K562 (cell line): ENCODE data around the gene ZBTB33. TPM values are rescaled to one million over a fixed set of nuclear protein-coding genes. Genes with fewer than 3 reads are reported as not detected.
A peak's percentile ranks its signal among the peaks of the same experiment; 100 is the strongest.

Experiments
- C11orf30 ChIP-seq: fragments of 450-650 bp; IDR thresholded peaks from 2 replicates; pipeline ENCODE4 v1.6.1; 2016; ENCODE audit warnings: low read depth, mild to moderate bottlenecking
- CBX5 ChIP-seq: IDR thresholded peaks from 2 replicates; pipeline ENCODE4 v1.6.1; 2014; ENCODE audit warnings: low read depth, borderline replicate concordance
- HCFC1 ChIP-seq: IDR thresholded peaks from 2 replicates; pipeline ENCODE4 v1.6.1; 2012; ENCODE audit warnings: low read depth, low read length, improper control_type of control experiment
- JUN ChIP-seq, 2 experiments: sonication (generic) in 1 of 2; formaldehyde crosslinking in 1 of 2; IDR thresholded peaks; 2 replicates each; pipeline versions ENCODE4 v1.6.1 to v1.8.0; 2012 to 2022; ENCODE audit warnings: borderline replicate concordance in 2 of 2, mild to moderate bottlenecking in 2 of 2, improper control_type of control experiment in 1 of 2, low read depth in 1 of 2, low read length in 1 of 2, missing genetic modification reagents in 1 of 2
- MAFG ChIP-seq: fragments of 450-650 bp; conservative IDR thresholded peaks from 2 replicates; pipeline ENCODE4 v1.6.1; 2016; ENCODE audit warnings: missing genetic modification characterization, missing compliant biosample characterization
- MYC ChIP-seq, 2 experiments: fragments of 250-450 bp in 1 of 2; sonication (Bioruptor Pico) in 1 of 2; IDR thresholded peaks; 2 replicates each; pipeline versions ENCODE4 v1.5.1 to v1.6.1; 2012 to 2021; ENCODE audit warnings: low read depth in 2 of 2, borderline replicate concordance in 1 of 2, improper control_type of control experiment in 1 of 2, low read length in 1 of 2, mild to moderate bottlenecking in 1 of 2, moderate library complexity in 1 of 2
- NBN ChIP-seq: fragments of 450-650 bp; IDR thresholded peaks from 2 replicates; pipeline ENCODE4 v1.6.1; 2016; ENCODE audit warnings: low read depth, mild to moderate bottlenecking
- NR2C1 ChIP-seq, 2 experiments: fragments of 450-650 bp; IDR thresholded peaks; 2 replicates each; pipeline ENCODE4 v1.6.1; 2017; ENCODE audit warnings: mild to moderate bottlenecking in 2 of 2, antibody characterized with exemption in 1 of 2, inconsistent platforms in 1 of 2, missing compliant biosample characterization in 1 of 2, missing genetic modification characterization in 1 of 2
- PHTF2 ChIP-seq: fragments of 250-450 bp; sonication (Bioruptor Pico); IDR thresholded peaks from 2 replicates; pipeline ENCODE4 v1.5.0; 2021; ENCODE audit warnings: mild to moderate bottlenecking
- SMAD4 ChIP-seq: fragments of 250-450 bp; sonication (Bioruptor Pico); conservative IDR thresholded peaks from 2 replicates; pipeline ENCODE4 v1.8.0; 2021; ENCODE audit warnings: inconsistent platforms, mild to moderate bottlenecking, moderate library complexity
- SNIP1 ChIP-seq: fragments of 450-650 bp; IDR thresholded peaks from 2 replicates; pipeline ENCODE4 v1.7.1; 2017; ENCODE audit warnings: low read depth, mild to moderate bottlenecking
- ZFX ChIP-seq: sonication (generic); formaldehyde crosslinking; IDR thresholded peaks from 2 replicates; pipeline ENCODE4 v1.8.0; 2022; ENCODE audit warnings: mild to moderate bottlenecking, missing genetic modification reagents, moderate library complexity
- ZNF121 ChIP-seq: sonication (generic); formaldehyde crosslinking; conservative IDR thresholded peaks from 2 replicates; pipeline ENCODE4 v1.8.0; 2022; ENCODE audit warnings: missing genetic modification reagents
- ZNF766 ChIP-seq: fragments of 200-800 bp; sonication (Bioruptor generic); conservative IDR thresholded peaks from 2 replicates; pipeline ENCODE4 v1.6.1; 2016; ENCODE audit warnings: missing genetic modification characterization, missing compliant biosample characterization
- polyA plus RNA-seq, 8 experiments: library from polyadenylated mRNA; depleted of rRNA in 4 of 8; stranded (reverse) in 5 of 8; unstranded in 3 of 8; fragments of >200 nt; fragmentation: Nextera tagmentation in 2 of 8; fragmentation: Illumina TruSeq in 1 of 8; extraction: Ambion mirVana in 2 of 8; extraction: Trizol in 1 of 8; gene quantifications; 2 replicates each; pipeline versions ENCODE4 v1.2.1 to v1.2.3, GENCODE V29; 2011 to 2014; ENCODE audit warnings: inconsistent platforms in 1 of 8, missing spikeins in 1 of 8
- total RNA-seq, 7 experiments: library from RNA; depleted of rRNA in 6 of 7; stranded (reverse); fragments of >200 nt in 6 of 7; fragmentation: Illumina TruSeq in 2 of 7; extraction: Trizol in 2 of 7; gene quantifications; 2 replicates each; pipeline versions ENCODE4 v1.2.1 to v1.2.3, GENCODE V29; 2011 to 2021; ENCODE audit warnings: low replicate concordance in 1 of 7
- TF ChIP-seq, protein P1 (sequence below), 3 experiments: IDR thresholded peaks in 2 of 3; conservative IDR thresholded peaks in 1 of 3; 2 replicates each; pipeline ENCODE4 v1.5.1; 2011 to 2012; ENCODE audit warnings: low read length in 3 of 3, mild to moderate bottlenecking in 3 of 3, control low read depth in 2 of 3, improper control_type of control experiment in 1 of 3, inconsistent platforms in 1 of 3, low read depth in 1 of 3, mixed read lengths in 1 of 3, moderate library complexity in 1 of 3; ENCODE audit not compliant: insufficient read depth in 2 of 3
- TF ChIP-seq, protein P2 (sequence below), 2 experiments: fragments of 250-450 bp in 1 of 2; fragments of 450-650 bp in 1 of 2; sonication (Bioruptor Pico) in 1 of 2; IDR thresholded peaks; 2 replicates each; pipeline versions ENCODE4 v1.6.1 to v1.8.0; 2016 to 2021; ENCODE audit warnings: mild to moderate bottlenecking in 2 of 2, moderate library complexity in 2 of 2, missing compliant biosample characterization in 1 of 2, missing genetic modification characterization in 1 of 2
- TF ChIP-seq, protein P3 (sequence below): fragments of 150-350 bp; conservative IDR thresholded peaks from 2 replicates; pipeline ENCODE4 v1.6.1; 2014; ENCODE audit warnings: low read length
- TF ChIP-seq, protein P4 (sequence below): sonication (generic); formaldehyde crosslinking; IDR thresholded peaks from 2 replicates; pipeline ENCODE4 v1.9.0; 2022; ENCODE audit warnings: mild to moderate bottlenecking, missing genetic modification reagents
- TF ChIP-seq, protein P5 (sequence below): sonication (generic); formaldehyde crosslinking; IDR thresholded peaks from 2 replicates; pipeline ENCODE4 v1.8.0; 2022; ENCODE audit warnings: missing genetic modification reagents, mild to moderate bottlenecking, moderate library complexity, borderline replicate concordance

Gene ZBTB33
- total and polyA plus RNA-seq, 9 of the 15 experiments (the other 6 are each of a cell fraction or from before 2014, with no cell fraction given), result 5.6 to 29.8 (median 15.6) TPM

DNA sequence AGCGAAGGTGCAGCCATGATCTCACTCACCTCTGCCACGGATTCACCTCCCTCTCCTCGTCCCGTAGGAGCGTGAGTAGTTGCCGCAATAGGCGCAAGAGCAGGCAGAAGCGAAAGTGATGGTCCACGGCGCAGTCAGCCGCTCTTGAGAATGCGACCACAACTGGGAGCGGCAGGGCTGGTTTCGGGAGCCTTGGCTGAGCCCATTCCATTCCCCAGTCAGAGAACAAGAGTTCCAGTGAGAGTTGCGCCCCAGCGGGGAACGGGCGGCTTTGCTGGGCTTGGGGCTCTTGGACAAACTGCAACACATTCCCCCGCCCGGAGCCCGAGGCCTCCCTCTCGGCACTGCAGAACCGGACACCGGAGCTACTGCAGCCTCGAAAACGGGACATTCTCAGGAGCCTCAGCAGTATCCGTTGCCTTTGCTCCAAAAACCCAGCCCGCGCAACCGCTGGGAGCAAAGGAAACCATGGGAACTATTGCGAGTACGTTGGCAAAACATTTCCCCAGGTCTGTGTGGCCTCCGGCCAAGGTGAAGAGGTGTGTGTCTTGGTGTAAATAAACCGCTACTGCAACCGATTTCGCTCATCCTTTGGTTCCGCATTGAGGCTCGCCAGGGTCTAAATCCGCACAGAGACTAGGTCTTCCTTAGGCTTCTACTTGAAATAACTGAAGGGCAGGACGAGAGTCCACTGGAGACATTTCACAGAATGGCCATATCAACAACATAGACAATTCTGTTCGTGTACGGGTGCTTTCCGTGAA, 5.7 kb upstream of the ZBTB33 start (continued):
- TF ChIP-seq, protein P1, sequence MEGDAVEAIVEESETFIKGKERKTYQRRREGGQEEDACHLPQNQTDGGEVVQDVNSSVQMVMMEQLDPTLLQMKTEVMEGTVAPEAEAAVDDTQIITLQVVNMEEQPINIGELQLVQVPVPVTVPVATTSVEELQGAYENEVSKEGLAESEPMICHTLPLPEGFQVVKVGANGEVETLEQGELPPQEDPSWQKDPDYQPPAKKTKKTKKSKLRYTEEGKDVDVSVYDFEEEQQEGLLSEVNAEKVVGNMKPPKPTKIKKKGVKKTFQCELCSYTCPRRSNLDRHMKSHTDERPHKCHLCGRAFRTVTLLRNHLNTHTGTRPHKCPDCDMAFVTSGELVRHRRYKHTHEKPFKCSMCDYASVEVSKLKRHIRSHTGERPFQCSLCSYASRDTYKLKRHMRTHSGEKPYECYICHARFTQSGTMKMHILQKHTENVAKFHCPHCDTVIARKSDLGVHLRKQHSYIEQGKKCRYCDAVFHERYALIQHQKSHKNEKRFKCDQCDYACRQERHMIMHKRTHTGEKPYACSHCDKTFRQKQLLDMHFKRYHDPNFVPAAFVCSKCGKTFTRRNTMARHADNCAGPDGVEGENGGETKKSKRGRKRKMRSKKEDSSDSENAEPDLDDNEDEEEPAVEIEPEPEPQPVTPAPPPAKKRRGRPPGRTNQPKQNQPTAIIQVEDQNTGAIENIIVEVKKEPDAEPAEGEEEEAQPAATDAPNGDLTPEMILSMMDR (IDR thresholded peaks at IDR 0.05 in 2 of 3, conservative IDR thresholded peaks at IDR 0.05 in 1 of 3; ENCODE audit: insufficient read depth in 2 of 3, low read depth in 1 of 3, low read length in 3 of 3), result no peak
- TF ChIP-seq, protein P2, sequence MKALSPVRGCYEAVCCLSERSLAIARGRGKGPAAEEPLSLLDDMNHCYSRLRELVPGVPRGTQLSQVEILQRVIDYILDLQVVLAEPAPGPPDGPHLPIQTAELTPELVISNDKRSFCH (CRISPR knock-in tag; IDR thresholded peaks at IDR 0.05), result no peak
- TF ChIP-seq, protein P2 (tag; IDR thresholded peaks at IDR 0.05), result peak; percentile 67; the same call in 1 of the 2 replicates
- TF ChIP-seq, protein P3, sequence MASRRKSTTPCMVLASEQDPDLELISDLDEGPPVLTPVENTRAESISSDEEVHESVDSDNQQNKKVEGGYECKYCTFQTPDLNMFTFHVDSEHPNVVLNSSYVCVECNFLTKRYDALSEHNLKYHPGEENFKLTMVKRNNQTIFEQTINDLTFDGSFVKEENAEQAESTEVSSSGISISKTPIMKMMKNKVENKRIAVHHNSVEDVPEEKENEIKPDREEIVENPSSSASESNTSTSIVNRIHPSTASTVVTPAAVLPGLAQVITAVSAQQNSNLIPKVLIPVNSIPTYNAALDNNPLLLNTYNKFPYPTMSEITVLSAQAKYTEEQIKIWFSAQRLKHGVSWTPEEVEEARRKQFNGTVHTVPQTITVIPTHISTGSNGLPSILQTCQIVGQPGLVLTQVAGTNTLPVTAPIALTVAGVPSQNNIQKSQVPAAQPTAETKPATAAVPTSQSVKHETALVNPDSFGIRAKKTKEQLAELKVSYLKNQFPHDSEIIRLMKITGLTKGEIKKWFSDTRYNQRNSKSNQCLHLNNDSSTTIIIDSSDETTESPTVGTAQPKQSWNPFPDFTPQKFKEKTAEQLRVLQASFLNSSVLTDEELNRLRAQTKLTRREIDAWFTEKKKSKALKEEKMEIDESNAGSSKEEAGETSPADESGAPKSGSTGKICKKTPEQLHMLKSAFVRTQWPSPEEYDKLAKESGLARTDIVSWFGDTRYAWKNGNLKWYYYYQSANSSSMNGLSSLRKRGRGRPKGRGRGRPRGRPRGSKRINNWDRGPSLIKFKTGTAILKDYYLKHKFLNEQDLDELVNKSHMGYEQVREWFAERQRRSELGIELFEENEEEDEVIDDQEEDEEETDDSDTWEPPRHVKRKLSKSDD, result 0 out of 2 replicates have a peak, but pooled peaks have one; percentile 33
- TF ChIP-seq ZNF766 (CRISPR knock-in tag) (peak; percentile 75), CBX5 (0 out of 2 replicates have a peak, but pooled peaks have one; percentile 51), ZFX (CRISPR knock-in tag) (peak; percentile 86), PHTF2 (CRISPR knock-in tag) (no peak), SNIP1 (no peak), MYC (IDR thresholded peaks at IDR 0.05; ENCODE audit: low read depth, low read length) (peak; percentile 33; the same call in 1 of the 2 replicates), MYC (CRISPR knock-in tag; IDR thresholded peaks at IDR 0.05; ENCODE audit: borderline replicate concordance, low read depth) (no peak), NR2C1 (IDR thresholded peaks at IDR 0.05) (peak; percentile 77), NR2C1 (tag; IDR thresholded peaks at IDR 0.05) (peak; percentile 87), MAFG (no peak), ZNF121 (CRISPR knock-in tag) (no peak), JUN (IDR thresholded peaks at IDR 0.05; ENCODE audit: borderline replicate concordance, low read depth, low read length) (no peak), JUN (CRISPR knock-in tag; IDR thresholded peaks at IDR 0.05; ENCODE audit: borderline replicate concordance) (no peak), NBN (peak; percentile 49; the same call in 1 of the 2 replicates), SMAD4 (CRISPR knock-in tag) (peak; percentile 83), C11orf30 (peak; percentile 83), HCFC1 (peak; percentile 77)
- TF ChIP-seq, protein P4, sequence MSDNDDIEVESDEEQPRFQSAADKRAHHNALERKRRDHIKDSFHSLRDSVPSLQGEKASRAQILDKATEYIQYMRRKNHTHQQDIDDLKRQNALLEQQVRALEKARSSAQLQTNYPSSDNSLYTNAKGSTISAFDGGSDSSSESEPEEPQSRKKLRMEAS, result 0 out of 2 replicates have a peak, but pooled peaks have one; percentile 32
- TF ChIP-seq, protein P5, sequence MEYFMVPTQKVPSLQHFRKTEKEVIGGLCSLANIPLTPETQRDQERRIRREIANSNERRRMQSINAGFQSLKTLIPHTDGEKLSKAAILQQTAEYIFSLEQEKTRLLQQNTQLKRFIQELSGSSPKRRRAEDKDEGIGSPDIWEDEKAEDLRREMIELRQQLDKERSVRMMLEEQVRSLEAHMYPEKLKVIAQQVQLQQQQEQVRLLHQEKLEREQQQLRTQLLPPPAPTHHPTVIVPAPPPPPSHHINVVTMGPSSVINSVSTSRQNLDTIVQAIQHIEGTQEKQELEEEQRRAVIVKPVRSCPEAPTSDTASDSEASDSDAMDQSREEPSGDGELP (CRISPR knock-in tag), result peak; percentile 57; the same call in 1 of the 2 replicates
